ENCODE data around the gene ITGB1.

ITGB1 gene

DNA sequence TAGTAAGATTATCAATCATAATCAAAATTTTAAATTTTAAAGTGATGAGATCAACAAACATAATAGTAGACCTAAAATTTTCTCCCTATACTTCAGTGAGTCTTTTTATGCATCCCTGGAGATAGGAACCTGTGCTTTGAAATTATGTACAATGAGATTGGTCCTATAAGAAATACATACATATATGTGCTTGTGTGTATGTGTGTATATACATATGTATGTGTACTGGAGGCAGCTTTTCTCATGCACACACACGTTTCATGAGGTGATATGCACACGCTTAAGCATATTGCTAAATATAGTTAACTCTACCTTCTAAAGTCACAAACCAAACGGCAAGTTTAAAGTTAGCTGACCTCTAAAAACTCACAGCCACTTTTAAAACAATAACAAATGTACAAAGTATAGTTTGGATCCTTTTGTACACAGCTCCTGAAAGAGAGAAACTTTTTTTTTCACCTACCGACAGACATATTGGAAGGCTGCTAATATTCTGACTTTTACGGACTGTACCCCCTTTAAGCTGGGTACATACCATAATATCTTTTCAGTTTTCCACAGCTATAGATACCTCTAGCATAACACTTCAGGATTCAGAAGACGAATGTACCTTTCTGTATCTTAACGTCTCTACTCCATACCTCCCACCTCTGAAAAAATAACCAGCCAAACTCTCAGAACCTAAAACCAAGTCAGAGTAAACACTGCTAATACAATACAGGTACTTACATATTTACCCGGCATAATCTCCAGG is 3.3 kb downstream of the ITGB1 start:
- DNase-seq = no peak

DNA sequence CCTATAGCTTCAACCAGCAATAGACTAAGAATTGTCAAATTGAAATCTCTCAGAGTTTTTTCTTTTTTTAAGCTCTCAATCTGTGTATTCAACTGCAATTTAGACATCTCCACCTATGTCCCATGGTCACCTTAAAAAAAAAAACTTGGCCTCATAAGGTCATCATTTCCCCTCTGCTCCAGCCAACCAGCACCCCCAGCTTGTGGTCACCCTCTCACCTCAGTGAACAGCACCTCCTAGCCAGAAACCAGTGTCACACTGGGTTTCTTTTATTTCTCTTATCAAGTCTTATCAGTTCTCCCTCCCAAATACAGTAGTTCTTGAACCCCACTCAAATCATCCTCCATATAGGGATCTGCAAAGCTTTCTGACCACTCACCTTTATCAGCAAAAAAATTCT is 4.0 kb downstream of the ITGB1 start:
- no peak for DNase-seq

DNA sequence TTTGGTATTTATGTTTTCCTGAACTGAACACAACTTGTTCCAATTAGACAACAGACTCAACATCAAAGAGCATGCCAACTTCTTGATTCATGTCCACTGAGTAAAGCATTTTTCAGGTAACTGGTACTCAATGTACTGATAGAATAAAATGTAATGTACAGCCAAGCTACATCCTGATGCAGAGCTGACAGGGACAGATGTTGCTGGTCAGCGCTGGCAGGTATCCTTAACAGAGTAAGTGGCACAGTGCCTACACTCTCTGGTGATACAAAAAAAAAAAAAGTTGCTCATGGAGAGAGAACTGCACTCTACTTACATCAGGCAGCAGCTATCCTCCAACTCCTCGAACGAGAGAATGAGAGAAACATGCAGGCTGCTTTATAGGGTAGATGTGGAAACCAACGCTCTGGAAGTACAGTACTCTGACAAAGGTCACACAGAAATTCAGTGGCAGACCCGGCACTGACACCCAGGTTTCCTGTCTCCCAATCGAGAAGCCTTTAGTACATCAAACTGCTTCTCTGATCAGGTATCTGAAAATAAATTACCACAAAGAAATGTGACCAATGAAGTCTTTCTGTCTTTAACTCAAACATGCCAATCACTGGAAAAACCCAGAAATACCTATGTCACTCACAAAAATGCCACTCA is 4.6 kb downstream of the ITGB1 start:
- DNase-seq = no peak

DNA sequence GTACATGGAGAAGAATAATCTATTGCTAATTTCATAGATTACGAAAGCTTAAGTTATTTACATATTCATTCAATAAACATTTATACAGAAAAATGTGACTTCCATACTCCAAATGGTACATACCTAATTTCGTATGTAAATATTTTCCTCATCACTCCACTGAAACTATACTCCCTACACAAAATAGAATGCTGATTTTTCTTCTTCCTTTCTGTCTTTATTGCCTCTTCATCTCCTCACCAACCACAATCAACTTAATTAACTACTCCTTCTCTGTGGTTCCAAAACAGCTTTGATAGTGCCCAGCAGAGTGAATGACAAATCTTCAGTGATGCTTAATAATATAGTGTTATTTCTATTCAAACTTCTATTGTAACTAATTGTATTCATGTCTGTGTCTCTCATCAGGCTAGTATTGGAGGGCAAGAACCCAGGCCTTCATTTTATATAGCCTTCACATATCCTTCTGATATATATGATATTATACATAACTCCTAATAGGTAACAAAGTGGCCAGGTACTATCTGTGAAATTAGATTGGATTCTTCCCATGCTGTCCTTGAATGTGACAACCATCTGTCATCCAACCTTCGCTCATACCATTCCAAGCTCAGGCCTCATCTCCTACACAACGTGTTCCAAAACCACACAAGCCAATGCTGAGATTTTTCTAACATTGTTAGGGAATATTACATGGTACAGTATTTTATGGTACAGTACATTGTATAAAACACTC is 5.3 kb downstream of the ITGB1 start:
- DNase-seq = no peak

DNA sequence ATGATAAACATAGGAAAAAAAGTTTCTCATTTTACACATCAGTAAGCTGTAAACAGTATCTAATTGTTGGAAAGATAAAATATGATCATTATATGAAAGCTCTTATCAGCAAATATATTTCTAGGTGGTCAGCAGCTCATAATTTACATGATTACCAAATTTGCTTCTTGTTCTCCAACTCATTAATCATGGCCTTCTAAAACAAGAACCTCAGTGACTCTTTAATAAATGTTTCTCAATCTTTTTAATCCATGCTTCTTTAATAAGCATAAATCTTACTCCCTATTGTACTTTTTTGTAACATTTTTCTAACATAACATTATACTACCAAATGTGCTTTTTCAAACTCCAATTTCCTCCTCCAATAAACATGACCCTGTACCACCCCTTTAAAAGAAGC is 5.9 kb downstream of the ITGB1 start:
- no peak for DNase-seq

DNA sequence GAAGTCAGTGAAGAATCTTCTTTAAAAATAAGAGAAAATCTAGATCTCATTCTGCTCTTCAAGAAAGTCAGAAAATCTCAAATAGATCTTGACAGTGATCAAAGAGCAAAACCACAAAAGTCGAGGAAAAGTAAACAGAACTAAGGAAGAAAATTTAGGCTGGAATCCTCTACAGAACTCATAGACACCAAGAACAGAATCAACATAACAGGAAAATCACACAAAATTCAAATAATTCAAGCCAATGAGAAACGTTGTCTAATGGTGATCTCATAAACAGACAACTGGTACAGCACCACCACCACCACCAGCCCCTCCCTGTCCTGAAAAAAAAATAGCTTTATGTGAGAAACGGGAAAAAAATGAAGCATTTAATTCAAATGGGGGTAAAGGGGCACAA is 6.9 kb downstream of the ITGB1 start:
- DNase-seq = no peak

DNA sequence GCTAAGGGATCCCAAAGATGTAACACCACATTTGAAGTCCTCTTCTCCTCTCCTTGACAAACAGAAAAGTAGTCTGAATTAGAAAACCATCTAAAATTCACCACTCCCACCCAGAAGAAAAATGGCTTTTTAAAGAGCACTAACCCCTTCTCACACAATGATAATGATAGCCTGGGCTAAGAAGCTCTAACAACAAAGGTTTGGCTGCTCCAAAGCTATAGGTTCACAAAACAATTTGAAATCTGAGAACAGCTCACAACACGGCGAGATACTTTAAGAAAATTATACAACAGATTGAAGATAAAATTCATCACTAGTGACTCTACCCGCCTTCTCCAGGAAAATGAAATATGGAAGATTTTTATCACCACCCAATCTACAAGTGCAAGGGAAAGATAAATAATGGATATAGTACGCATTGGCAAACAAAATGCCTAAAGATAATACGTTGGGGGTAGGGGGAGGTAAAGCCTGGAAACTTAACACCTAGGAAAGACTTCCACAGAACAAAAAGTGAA is 7.4 kb downstream of the ITGB1 start:
- no peak for DNase-seq

DNA sequence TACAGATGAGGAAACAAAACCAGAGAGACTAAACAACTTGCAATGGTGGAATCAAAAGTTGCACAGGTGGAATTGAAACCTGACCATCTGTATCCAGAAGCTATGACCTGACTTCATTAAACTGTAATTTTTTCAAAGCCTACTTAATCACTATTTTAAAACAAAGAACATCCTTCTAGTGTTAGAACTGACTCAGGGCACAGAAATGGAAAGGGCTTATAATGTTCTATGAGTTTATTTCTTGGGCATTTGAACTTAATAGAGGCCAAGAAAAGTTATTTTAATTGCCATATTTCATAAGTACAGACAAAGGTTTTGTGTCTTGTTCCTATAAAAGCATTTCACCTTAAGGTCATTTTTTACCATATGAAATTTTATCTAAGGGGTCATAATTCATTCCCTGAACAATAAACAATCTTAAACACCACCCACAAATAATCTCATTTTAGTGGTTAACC is 8.8 kb downstream of the ITGB1 start:
- no peak for DNase-seq

DNA sequence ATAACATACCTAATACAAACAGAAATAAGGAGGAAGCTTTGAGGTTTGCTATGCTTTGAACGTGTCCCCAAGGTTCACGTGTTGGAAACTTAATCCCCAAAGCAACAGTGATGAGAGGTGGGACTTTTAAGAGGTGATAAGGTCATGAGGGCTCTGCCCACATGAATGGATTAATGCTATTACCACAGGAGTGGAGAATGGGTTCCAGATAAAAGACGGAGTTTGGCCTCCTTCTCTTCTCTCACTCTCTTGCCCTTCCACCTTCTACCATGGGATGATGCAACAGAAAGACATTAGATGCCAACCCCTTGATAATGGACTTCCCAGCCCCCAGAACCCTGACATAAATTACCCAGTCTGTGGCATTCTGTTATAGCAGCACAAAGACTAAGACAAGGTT is 9.6 kb downstream of the ITGB1 start:
- no peak for DNase-seq

DNA sequence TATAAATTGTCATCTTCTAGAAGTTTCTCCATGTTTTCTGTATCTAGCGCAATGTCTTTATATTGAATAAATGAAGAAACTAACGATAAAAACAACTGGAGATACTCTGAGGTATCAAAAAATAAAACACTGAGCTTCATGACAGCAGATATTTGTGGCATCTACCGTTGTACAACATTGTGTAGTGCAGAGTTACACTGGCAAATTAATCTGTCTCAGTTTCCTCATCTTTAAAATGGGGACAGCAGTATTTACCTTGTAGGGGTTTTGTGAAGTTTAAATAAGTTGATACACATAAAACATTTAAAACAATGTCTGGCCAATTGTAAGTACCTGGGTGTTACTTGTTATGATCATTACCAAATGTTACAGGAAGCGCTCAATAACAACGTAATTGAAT is 10.4 kb downstream of the ITGB1 start:
- DNase-seq = no peak

DNA sequence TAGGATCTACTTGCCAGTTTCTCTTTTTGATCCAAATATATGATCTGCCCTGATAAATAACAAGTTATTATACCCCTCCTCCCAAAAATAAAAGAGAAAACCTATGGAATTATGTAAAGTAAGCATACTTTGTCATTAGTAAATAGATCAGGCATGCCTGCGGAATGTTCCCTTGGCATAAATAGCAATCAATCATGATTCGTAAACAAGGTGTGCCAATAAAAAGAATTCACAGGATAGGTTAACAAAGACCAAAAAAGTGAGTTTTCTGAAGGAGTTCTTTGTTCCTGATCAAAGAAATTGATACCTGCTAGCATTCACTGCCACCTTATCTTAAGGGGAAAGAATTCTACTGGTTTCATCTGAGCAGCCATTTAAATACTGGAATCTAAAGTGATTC is 11.9 kb downstream of the ITGB1 start:
- no peak for DNase-seq

DNA sequence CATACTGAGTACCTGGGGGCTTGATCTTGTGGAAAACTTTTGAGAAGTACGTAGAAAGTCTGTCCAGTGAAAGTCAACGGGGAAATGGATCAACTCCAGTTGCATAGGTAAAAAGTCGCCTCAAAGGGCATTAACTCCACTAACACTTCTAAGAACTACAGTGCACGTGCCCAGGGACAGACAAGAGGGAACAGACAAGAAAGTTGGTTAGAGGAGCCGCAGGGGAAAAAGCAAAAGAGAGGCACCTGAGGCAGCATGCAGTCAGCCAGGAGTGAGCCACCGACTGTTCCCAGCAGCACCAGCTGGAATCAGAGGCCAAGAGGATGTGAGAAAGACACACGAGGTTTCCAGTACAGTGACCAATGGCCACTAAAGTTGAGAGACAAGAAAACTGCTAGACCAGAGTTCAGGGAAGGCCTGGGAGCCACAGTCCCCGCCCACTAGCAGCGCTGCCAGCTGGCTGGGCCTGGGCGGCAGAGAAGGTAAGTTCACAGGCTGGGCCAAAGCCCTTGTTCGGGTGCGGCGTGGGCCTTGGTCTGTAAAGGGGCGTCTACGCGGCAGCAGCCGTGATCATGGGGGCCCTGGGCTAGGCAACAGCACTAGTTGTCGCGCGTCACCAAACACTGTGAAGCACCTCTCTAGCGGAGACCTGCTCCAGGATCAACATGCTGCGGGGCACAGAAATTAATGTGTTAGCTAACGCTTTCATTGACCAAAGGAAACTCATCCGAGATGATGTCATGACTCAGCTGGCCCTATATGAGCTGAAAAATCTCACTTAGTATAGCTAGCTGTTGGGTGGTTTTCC is 14.0 kb downstream of the ITGB1 start:
- no peak for DNase-seq

DNA sequence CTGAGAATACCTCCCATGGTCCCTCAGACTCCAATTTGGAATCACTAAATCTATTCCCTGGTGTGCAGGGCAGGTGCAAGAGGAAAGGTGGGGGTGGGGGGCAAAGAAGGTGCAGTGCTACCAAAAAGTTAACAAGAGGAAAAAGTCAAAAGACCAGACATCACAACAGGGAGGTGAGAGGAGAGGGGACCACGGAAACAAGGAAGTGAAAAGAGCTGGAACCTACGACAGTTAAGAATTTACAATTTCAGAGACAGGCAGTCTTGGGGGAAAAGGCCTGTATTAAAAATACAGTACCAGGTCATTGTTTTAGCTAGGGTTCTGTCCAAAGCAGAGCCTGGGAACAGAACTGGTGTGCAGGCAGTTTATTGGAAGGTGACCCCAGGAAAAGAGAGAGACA is 14.6 kb downstream of the ITGB1 start:
- no peak for DNase-seq

DNA sequence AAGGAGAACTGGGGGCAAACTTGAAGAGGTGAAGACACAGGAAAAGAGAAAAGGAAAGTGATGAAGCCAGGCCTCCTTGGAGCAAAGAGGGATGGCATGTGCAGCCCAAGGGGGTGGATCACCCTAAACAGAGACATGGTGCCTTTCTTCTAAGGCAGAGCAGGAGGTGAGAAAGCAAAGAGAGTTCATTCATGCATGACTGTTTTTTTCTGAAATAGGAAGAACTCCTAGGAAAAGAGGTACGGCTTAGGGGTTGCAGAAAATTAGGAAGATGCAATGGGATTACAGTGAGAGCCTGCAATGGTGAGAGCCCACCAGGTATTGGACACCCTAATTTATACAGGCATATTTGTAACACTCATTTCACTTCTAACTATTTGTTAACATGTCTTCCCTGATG is 15.9 kb downstream of the ITGB1 start:
- no peak for DNase-seq

DNA sequence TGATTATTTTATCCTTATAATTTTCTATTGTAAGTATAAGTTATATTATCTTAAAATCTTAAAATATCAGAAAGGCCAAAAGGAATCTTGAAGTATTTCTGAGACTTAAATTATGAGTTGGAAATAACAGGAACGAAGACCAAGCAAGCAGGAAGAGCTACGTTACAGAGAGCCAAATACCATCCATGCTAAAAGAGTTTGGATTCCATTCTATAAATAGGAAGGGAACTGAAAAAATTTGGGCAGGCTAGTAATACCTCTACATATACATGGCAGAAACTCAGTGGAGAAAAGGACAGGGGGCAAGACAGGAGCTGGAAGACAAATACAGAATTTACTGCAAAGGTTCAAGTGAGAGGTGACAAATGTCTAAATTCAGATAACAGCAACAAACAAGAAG is 16.7 kb downstream of the ITGB1 start:
- DNase-seq = no peak

DNA sequence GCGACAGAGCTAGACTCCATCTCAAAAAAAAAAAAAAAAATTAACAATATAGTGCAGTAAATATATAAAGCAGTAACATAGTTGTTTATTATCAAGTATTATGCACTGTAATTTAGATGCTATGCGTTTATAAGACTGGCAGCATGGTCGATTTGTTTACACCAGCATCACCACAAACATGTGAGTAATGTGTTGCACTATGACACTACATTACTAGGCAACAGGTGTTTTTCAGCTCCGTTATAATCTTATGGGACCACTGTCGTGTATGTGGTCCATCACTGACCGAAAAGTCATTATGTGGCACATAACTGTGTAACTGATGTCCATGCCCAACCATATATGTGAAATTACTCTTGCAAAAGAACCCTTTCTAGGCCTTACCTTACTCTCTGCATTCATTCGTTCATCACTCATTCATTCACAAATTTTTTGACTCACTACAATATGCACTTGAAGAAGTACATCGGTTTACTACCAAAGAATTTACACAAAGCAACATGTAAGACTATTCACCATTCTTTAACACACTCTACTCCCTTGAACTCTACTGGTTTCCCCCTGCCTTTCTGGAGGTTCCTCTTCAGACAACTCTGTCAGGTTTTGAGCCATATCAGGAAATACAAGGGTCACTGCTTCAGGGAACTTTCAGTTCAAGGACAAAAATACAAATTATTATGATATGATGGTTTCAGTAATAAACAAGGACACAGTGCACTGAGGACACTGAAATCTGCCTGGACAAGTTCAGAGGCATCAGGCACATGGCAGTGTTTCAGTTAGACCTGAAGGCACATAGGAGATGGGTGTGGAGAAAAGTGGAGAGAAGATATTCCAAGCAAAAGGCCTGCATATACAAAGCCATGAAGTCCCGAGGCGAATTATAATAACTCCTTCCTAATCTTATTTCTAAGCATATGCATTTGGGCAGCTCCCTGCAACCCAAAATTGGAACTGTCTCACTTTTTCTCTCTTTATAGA is 17.4 kb downstream of the ITGB1 start:
- no peak for DNase-seq

DNA sequence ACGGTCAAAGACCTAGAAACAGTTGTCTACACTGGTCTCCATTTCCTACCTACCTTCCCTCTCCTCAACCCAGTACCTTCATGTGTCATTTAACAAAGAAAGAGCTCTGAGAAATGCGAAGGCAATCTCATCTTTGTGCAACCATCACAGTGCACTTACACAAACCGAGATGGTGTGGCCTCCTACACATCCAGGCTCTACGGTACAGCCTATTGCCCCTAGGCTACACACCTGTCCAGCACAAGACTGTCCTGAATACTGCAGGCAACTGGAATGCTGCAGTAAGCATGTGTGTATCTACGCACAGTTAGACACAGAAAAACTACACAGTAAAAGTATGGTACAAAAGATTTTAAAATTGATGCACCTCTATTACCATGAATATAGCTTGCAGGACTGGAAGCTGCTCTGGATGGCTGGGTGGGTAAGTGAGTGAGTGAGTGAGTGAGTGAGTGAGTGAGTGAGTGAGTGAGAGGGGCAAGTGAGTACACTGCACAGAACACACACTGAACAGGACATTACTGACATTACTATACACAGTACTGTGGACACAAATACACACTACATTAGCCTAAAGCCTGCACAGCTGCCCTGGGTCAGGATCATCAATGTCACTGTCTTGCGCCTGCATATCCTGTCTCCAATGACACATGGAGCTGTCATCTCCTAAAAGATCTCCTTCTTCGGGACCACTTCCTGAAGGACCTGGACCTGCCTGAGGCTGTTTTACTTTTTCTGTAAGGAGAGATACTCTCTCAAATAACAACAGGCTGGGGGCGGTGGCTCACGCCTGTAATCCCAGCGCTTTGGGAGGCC is 18.5 kb downstream of the ITGB1 start:
- DNase-seq = no peak

DNA sequence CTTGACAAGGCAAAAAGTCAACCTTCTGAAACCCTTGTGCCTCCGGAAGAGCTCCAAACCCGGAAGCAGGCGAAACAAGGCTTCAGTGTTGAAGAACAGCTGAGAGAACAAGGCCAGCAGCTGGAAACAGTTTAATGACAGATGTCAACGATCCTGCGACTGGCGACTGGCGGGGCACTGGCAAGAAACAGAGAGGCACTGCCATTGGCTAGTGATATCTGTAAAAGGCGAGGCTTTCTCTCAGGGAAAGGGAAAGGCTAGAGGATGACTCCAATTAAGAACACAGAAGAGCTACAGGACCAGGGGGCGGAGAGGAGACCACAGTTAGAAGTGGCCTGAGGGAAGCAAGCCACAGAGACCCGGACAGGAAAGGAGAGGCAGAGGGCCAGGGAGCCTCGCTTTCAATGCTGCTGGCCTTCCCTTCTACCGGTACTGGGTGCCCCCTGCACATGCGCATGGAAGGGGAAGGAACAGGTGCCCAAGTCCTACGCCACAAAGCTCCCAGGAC is 19.4 kb downstream of the ITGB1 start:
- DNase-seq = no peak

DNA sequence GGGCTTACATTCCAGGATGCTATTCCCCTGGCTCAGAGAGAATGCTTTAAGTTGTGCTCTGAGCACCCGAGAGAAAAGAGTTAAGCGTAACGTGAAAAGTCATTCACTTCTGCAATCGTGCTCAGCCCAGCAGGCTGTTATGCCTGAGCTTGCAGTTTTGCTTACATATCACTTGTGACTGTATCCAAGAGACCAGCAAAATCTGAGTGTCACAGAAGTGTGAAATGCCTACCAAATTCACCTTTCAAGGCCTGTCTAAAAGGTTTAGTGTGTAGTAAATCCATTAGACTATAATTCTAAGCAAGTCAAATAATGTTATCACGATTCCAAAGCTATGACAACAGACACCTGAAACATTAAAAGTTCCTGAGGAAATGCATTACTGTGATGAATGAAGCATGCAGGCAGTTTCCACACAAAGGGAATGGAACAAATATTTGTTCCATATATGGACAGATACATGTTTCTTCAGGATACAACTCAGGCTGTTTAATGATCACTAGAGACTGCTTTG is 20.1 kb downstream of the ITGB1 start:
- DNase-seq = no peak

DNA sequence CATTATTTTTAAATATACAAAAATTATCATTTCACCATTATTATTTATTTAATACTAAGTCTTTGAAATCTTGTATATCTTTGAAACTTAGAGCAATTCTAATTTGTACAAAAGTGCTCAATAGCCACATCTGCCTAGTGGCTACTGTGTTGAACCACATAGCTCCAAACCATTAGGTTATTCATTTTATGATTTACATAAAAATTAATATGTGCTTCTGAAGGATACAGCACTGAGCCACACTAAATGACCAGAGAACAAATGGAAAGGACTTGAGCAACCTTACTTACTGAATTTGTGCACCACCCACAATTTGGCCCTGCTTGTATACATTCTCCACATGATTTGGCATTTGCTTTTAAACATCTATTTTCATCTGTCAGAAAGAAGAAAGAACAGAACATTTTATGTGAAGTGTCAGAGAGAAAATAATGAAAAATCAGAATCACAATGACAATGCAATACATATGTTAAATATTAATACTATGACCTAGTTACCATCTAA is 25.8 kb downstream of the ITGB1 start:
- DNase-seq = no peak

Measured in stimulated activated CD4-positive, alpha-beta T cell treated with anti-CD3 and anti-CD28 coated beads, Interleukin-2, amount 100 ng/mL, for 48 hours (primary cell).